ENCODE results near the gene KPNA3.
A peak's percentile ranks its signal among the peaks of the same experiment; 100 is the strongest.

The KPNA3 gene

GRCh38 chr13:49792550-49793324 lies at the start of gene KPNA3:
Gene KPNA3 (minus strand): TSS chr13:49792682. CDS start chr13:49792506, 176 bp downstream.
- TF ChIP-seq GATA1 (IDR thresholded peaks at IDR 0.05; ENCODE audit: low read depth, low read length), result no peak
- TF ChIP-seq POLR2A (IDR thresholded peaks at IDR 0.05; ENCODE audit: low read length), result peak; percentile 95
- peak; percentile 96 to 98 for DNase-seq

- DNase-seq, result no peak
- TF ChIP-seq POLR2A (IDR thresholded peaks at IDR 0.05; ENCODE audit: low read length), result no peak
- no peak for TF ChIP-seq GATA1 (IDR thresholded peaks at IDR 0.05; ENCODE audit: low read depth, low read length)
These were observed 49.5 kb upstream of the KPNA3 start for GRCh38 chr13:49841964-49842363.

GRCh38 chr13:49840675-49841074 lies 48.2 kb upstream of the KPNA3 start:
- DNase-seq, result no peak
- TF ChIP-seq POLR2A (IDR thresholded peaks at IDR 0.05; ENCODE audit: low read length), result no peak
- no peak for TF ChIP-seq GATA1 (IDR thresholded peaks at IDR 0.05; ENCODE audit: low read depth, low read length)

- TF ChIP-seq POLR2A (IDR thresholded peaks at IDR 0.05; ENCODE audit: low read length) (no peak), GATA1 (IDR thresholded peaks at IDR 0.05; ENCODE audit: low read depth, low read length) (no peak)
- no peak for DNase-seq
These were observed 47.8 kb upstream of the KPNA3 start for GRCh38 chr13:49840266-49840665.

- DNase-seq, result peak in 1 of 2 experiments; percentile 6
- no peak for TF ChIP-seq POLR2A (IDR thresholded peaks at IDR 0.05; ENCODE audit: low read length)
- no peak for TF ChIP-seq GATA1 (IDR thresholded peaks at IDR 0.05; ENCODE audit: low read depth, low read length)
These were observed 46.5 kb upstream of the KPNA3 start for GRCh38 chr13:49838989-49839388.

GRCh38 chr13:49836516-49836915 lies 44.0 kb upstream of the KPNA3 start:
- TF ChIP-seq POLR2A (IDR thresholded peaks at IDR 0.05; ENCODE audit: low read length), result no peak
- no peak for TF ChIP-seq GATA1 (IDR thresholded peaks at IDR 0.05; ENCODE audit: low read depth, low read length)
- no peak for DNase-seq

- peak in 1 of 2 experiments; percentile 12 for DNase-seq
- no peak for TF ChIP-seq POLR2A (IDR thresholded peaks at IDR 0.05; ENCODE audit: low read length)
- no peak for TF ChIP-seq GATA1 (IDR thresholded peaks at IDR 0.05; ENCODE audit: low read depth, low read length)
These were observed 40.9 kb upstream of the KPNA3 start for GRCh38 chr13:49833402-49833801.

GRCh38 chr13:49831455-49831854 lies 39.0 kb upstream of the KPNA3 start:
- TF ChIP-seq POLR2A (IDR thresholded peaks at IDR 0.05; ENCODE audit: low read length), result no peak
- TF ChIP-seq GATA1 (IDR thresholded peaks at IDR 0.05; ENCODE audit: low read depth, low read length), result no peak
- DNase-seq, result no peak

GRCh38 chr13:49830721-49831120 lies 38.2 kb upstream of the KPNA3 start:
- DNase-seq, result no peak
- TF ChIP-seq GATA1 (IDR thresholded peaks at IDR 0.05; ENCODE audit: low read depth, low read length) (no peak), POLR2A (IDR thresholded peaks at IDR 0.05; ENCODE audit: low read length) (no peak)

- TF ChIP-seq POLR2A (IDR thresholded peaks at IDR 0.05; ENCODE audit: low read length) (no peak), GATA1 (IDR thresholded peaks at IDR 0.05; ENCODE audit: low read depth, low read length) (no peak)
- DNase-seq, result no peak
These were observed 37.2 kb upstream of the KPNA3 start for GRCh38 chr13:49829715-49830114.

- TF ChIP-seq POLR2A (IDR thresholded peaks at IDR 0.05; ENCODE audit: low read length) (no peak), GATA1 (IDR thresholded peaks at IDR 0.05; ENCODE audit: low read depth, low read length) (no peak)
- no peak for DNase-seq
These were observed 36.0 kb upstream of the KPNA3 start for GRCh38 chr13:49828453-49828852.

- DNase-seq, result no peak
- TF ChIP-seq POLR2A (IDR thresholded peaks at IDR 0.05; ENCODE audit: low read length) (no peak), GATA1 (IDR thresholded peaks at IDR 0.05; ENCODE audit: low read depth, low read length) (no peak)
These were observed 35.4 kb upstream of the KPNA3 start for GRCh38 chr13:49827891-49828290.

- TF ChIP-seq POLR2A (IDR thresholded peaks at IDR 0.05; ENCODE audit: low read length) (no peak), GATA1 (IDR thresholded peaks at IDR 0.05; ENCODE audit: low read depth, low read length) (no peak)
- DNase-seq, result no peak
These were observed 34.9 kb upstream of the KPNA3 start for GRCh38 chr13:49827336-49827735.

GRCh38 chr13:49821216-49822009 lies 28.9 kb upstream of the KPNA3 start:
- TF ChIP-seq GATA1 (IDR thresholded peaks at IDR 0.05; ENCODE audit: low read depth, low read length) (no peak), POLR2A (IDR thresholded peaks at IDR 0.05; ENCODE audit: low read length) (no peak)
- DNase-seq, result peak; percentile 18 to 27

All from erythroblast (primary cell).